Heart left ventricle (tissue), 13 donors: ENCODE measurements around the gene MEIS3.

Experiments used
- POLR2A ChIP-seq, 2 donors: fragments of 450-650 bp; IDR thresholded peaks; one replicate each; pipeline ENCODE4 v1.6.1; 2017; ENCODE audit warnings: antibody characterized with exemption in 2 of 2, mild to moderate bottlenecking in 2 of 2, moderate library complexity in 2 of 2
- TF ChIP-seq, protein P1 (sequence below), 12 donors: fragments of 200-600 bp; sonication (generic) in 4 of 12; IDR thresholded peaks; one replicate each; pipeline versions ENCODE4 v1.5.0 to v1.8.0; 2018 to 2022; ENCODE audit warnings: antibody characterized with exemption in 12 of 12, mild to moderate bottlenecking in 5 of 12
- donor health status: ischemic (EF 13 %, LVEDD 7.1; RV severe dilation, severe dysfunction).
- donor health status: DM: no; HTN: yes; CAD: no.
- donor health status: DM: no; HTN: no; CAD: no.
- donor health status: ischemic (EF 25% LVEDD 6.9; RV normal size, moderate dysfunction).
- donor health status: ischemic (EF 25% LVEDD 5.7; RV mildly dilated, moderate dysfunction).
- donor health status: ischemic (EF 35%, LVEDD 5.7; RV mildly dilated, moderate dysfunction).
- donor health status: nonischemic (EF 11% LVEDD 7.7; RV severe dilation, severe dysfunction).
- donor health status: DM: yes; HTN: yes; CAD: no.
- donor health status: PGD.
- donor health status: ischemic (EF 29% LVEDD 5.4; RV normal size, mild dysfunction).
- donor health status: nonischemic (EF 23%, LVEDD 6.1; RV moderate dilation, normal function).

DNA sequence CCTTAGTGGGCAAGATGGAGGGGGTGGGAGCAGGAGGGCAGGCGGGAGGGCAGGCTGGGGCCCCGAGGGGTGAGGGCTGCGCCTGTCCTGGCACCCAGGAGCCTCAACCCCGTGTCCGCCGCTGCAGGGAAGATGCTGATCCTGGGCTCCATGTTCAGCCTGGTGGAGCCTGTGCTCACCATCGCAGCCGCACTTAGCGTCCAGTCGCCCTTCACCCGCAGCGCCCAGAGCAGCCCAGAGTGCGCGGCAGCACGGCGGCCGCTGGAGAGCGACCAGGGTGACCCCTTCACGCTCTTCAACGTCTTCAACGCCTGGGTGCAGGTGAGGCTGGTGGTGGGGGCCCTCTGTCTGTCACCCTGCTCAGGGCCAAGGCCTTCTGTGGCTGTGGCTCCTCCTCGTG, 46.7 kb downstream of the MEIS3 start:
- TF ChIP-seq, protein P1, sequence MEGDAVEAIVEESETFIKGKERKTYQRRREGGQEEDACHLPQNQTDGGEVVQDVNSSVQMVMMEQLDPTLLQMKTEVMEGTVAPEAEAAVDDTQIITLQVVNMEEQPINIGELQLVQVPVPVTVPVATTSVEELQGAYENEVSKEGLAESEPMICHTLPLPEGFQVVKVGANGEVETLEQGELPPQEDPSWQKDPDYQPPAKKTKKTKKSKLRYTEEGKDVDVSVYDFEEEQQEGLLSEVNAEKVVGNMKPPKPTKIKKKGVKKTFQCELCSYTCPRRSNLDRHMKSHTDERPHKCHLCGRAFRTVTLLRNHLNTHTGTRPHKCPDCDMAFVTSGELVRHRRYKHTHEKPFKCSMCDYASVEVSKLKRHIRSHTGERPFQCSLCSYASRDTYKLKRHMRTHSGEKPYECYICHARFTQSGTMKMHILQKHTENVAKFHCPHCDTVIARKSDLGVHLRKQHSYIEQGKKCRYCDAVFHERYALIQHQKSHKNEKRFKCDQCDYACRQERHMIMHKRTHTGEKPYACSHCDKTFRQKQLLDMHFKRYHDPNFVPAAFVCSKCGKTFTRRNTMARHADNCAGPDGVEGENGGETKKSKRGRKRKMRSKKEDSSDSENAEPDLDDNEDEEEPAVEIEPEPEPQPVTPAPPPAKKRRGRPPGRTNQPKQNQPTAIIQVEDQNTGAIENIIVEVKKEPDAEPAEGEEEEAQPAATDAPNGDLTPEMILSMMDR (IDR thresholded peaks at IDR 0.05), result no peak
- no peak for TF ChIP-seq POLR2A (IDR thresholded peaks at IDR 0.05)
